ENCODE data around the gene TNS1.

Gene TNS1

DNA sequence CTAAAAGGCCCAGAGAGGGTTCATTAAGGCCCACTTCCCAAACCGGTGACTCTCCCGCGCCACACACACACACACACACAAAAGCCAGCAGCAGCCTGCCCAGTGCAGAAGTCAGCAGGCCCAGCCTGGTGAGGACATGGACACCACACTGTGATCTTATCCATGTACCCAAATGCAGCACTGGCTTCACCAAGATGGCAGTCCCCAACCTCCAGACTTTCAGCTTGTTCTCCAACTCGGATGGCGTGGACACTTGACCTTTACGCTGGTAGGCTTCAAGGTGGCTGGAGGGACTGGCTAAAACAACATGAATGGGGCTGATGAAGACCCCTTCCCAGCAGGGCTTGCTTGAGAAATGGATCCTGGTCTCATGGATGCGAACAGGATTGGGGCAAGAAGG lies 50.4 kb downstream of the TNS1 start:
- Mint-ChIP-seq H3K4me3 (no peak overlapping the region), H3K9me3 (no peaks in the 10 kb centered on the region), H3K27me3 (ENCODE audit: low read depth) (peaks cover 4% of the 10 kb centered on the region), H3K4me1 (ENCODE audit: low read depth) (no peaks in the 10 kb centered on the region), H3K27ac (no peak overlapping the region), H3K36me3 (ENCODE audit: low read depth) (no peaks in the 10 kb centered on the region)
- no peak for DNase-seq (ENCODE audit: low spot score)

DNA sequence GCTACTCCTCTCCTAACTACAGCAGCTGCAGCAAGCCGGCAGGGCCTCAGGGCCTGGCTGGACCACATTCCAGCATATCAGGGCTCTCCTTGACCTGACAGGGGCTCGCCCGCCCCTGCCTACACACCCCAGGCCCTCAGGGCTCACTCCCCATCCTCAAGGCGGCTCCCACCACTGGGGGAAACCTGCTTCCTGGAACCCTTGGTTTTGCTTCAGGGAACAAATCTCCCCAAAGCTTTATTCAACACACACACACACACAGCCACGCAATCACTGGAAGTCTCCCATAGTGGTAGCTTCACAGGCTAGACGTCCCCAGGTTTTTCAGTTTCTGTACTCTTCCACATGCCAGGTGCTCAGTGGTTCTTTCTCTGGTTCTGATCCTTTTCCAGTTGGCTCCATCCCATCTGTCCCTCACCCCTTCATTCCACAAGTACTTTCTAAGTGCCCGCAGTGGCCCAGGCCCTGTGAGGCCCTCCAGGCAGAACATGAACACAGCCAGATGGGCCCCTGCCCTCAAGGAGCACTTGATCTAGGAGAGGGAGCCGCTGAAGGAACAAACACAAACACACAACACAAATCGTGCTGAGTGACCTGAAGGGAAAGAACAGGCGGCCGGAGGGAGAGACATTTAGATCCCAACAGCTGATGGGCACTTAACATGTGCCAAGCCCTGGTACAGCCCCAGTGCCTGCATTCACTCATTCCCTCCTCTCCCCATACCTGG lies 51.1 kb downstream of the TNS1 start:
- no peak for DNase-seq (ENCODE audit: low spot score)
- H3K36me3 Mint-ChIP-seq (ENCODE audit: low read depth): no peaks in the 10 kb centered on the region
- peaks cover 9% of the 10 kb centered on the region for H3K27me3 Mint-ChIP-seq (ENCODE audit: low read depth)
- no peak overlapping the region for H3K4me3 Mint-ChIP-seq
- no peaks in the 10 kb centered on the region for H3K9me3 Mint-ChIP-seq
- H3K4me1 Mint-ChIP-seq (ENCODE audit: low read depth): no peaks in the 10 kb centered on the region
- no peak overlapping the region for H3K27ac Mint-ChIP-seq

DNA sequence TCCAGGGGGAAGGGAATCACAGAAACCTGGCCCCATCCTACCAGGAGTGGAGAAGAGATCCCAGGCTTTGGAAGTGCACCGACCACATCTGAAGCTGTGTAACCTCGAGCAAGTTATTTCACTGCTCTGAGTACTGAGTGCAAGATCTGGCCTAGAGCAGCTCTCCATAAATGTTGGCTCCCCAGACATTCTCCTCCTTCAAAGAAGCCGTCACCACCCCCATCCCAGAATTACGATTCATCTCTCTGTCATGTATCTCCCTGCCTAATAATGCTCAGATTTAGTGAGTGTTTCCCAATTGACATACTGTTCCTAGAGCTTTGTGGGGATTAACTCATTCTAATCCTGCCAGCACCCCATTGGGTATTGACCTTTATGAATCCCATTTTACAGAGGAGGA lies 51.7 kb downstream of the TNS1 start:
- H3K4me1 Mint-ChIP-seq (ENCODE audit: low read depth): no peaks in the 10 kb centered on the region
- H3K27me3 Mint-ChIP-seq (ENCODE audit: low read depth): peaks cover 12% of the 10 kb centered on the region
- H3K9me3 Mint-ChIP-seq: no peaks in the 10 kb centered on the region
- H3K4me3 Mint-ChIP-seq: no peak overlapping the region
- no peaks in the 10 kb centered on the region for H3K36me3 Mint-ChIP-seq (ENCODE audit: low read depth)
- no peak for DNase-seq (ENCODE audit: low spot score)
- no peak overlapping the region for H3K27ac Mint-ChIP-seq

DNA sequence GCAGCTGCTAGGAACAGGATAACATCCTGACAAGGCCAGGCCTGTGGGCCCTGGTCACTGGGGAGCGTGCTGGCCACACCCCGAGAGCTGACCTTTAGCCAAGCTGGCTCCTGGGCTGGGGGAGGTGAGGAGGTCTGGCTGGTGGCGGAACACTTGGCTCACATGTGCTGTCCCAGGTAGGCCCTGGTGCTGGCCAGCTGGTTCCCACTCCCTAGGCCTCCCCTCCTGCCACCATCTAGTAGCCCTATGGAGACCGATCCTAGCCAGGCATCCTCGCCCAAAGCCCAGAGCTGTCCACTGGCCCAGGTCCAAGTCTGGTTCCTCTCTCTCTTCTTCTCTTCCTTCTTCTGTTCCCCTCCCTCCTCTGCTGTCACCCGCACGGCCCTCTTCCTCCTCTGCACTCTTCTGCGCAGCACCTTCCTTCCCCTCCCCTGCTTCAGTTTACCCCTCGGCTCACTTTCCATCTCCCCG lies 52.4 kb downstream of the TNS1 start:
- DNase-seq (ENCODE audit: low spot score): no peak
- Mint-ChIP-seq H3K27me3 (ENCODE audit: low read depth) (peaks cover 14% of the 10 kb centered on the region), H3K4me3 (no peak overlapping the region), H3K9me3 (no peaks in the 10 kb centered on the region), H3K4me1 (ENCODE audit: low read depth) (no peaks in the 10 kb centered on the region), H3K27ac (no peak overlapping the region), H3K36me3 (ENCODE audit: low read depth) (no peaks in the 10 kb centered on the region)

DNA sequence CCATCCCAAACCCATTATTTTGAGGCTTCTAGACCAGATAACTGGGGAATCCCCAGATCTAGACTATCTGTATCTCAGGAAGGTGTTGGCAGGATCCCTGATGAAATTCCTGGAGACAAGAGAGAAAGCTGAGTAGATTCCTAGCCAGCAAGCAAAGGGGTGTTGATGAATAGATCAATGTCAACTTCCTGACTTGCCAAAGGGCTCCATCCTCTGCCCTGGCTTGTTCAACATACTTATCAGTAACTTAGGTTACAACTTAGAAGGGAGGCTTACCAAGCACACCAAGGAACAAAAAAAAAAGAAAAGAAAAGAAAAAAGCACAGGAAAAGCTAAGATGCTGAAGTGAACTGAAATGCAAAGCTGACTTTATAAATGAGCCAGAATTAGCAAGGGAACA lies 53.3 kb downstream of the TNS1 start:
- no peak overlapping the region for H3K4me3 Mint-ChIP-seq
- H3K4me1 Mint-ChIP-seq (ENCODE audit: low read depth): no peaks in the 10 kb centered on the region
- H3K36me3 Mint-ChIP-seq (ENCODE audit: low read depth): no peaks in the 10 kb centered on the region
- DNase-seq (ENCODE audit: low spot score): no peak
- H3K9me3 Mint-ChIP-seq: no peaks in the 10 kb centered on the region
- H3K27me3 Mint-ChIP-seq (ENCODE audit: low read depth): peaks cover 22% of the 10 kb centered on the region
- no peak overlapping the region for H3K27ac Mint-ChIP-seq

DNA sequence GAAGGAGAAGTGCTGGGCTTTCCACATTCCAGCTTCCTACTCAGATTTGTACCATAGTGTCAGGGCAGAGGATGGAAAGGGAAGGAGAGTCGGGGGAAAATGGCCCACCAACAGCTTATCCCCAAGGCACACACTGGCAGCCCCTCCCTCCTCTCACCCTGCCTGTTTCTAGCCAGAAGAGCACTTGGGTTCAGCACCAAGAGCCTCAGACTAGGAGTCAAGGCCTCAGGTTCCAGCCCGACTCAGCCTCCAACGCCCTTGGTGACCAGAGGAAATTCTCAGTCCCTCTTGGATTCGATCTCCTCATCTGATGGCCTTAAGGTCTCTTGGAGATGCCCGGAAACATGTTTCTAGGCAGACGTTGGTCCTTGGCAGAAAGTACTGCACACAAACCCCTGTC lies 53.9 kb downstream of the TNS1 start:
- H3K27me3 Mint-ChIP-seq (ENCODE audit: low read depth): peaks cover 24% of the 10 kb centered on the region
- DNase-seq (ENCODE audit: low spot score): no peak
- H3K27ac Mint-ChIP-seq: no peak overlapping the region
- no peaks in the 10 kb centered on the region for H3K4me1 Mint-ChIP-seq (ENCODE audit: low read depth)
- no peak overlapping the region for H3K4me3 Mint-ChIP-seq
- no peaks in the 10 kb centered on the region for H3K9me3 Mint-ChIP-seq
- H3K36me3 Mint-ChIP-seq (ENCODE audit: low read depth): no peaks in the 10 kb centered on the region

DNA sequence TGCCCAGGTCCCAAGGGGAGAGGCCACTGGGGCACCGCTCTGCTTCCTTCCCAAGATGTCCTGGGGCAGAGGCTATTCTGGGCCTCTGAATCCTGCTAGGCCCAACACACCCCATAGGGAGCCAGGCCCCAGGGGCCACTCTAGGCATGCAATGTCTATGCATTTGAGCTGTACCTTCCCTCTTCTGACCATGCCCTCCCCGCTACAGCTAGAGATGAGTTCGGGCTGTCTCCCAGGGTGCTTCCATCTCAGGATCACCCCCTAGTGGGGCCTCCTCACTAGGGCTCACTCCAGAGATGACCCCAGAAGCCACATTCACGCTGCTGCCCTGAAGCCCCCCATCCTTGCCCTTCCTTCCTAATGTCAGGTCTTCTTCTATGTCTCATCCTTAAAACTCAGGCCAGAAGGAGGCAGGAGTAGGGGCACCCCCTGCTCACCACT lies 54.4 kb downstream of the TNS1 start:
- H3K27ac Mint-ChIP-seq: no peak overlapping the region
- H3K4me1 Mint-ChIP-seq (ENCODE audit: low read depth): no peaks in the 10 kb centered on the region
- no peaks in the 10 kb centered on the region for H3K36me3 Mint-ChIP-seq (ENCODE audit: low read depth)
- H3K27me3 Mint-ChIP-seq (ENCODE audit: low read depth): peaks cover 28% of the 10 kb centered on the region
- no peaks in the 10 kb centered on the region for H3K9me3 Mint-ChIP-seq
- no peak overlapping the region for H3K4me3 Mint-ChIP-seq
- DNase-seq (ENCODE audit: low spot score): no peak

DNA sequence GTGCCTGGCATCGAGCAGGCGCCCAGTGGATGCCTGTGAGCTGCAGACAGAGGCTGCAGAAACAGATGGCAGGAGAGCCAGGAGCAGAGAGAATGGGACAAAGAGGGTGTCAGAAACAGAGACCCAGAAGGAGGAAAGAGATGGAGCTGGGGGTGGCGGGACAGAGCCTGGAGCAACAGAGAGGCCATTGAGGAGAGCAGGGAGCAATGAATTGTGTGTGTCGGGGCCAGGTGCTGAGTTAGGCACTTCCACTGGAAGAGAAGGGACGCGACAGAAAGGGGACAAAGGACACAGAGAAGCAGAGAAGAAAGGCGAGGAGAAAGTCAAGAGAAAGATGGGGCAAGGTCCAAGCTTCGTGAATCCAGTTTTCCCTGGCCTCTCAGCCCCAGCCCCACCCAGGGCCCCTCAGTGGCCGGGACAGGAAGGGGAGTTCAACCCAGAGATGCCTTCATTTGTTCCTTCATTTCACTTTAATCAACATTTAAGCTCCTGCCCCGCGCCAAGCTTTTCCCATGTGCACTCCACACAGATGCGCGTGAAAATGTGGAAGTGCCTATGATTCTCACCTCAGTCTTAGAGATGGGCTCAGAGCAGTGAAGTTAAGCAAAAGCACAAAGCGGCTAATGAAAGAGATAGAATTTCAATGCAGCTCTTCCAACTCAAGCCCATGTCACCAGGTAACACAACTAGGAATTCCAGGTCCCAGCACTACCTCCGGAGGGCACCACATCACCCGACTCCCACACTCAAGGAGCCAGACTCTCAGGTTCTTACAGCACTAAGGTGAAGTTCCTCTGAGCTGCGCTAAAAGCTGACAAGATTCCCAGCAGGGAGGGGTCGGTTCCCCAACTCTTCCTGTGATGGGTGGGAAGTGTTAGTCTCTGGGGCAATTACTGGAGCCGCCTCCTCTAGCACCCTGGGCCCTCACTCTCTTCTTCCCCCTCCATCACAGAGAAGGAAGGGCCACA lies 55.1 kb downstream of the TNS1 start:
- H3K36me3 Mint-ChIP-seq (ENCODE audit: low read depth): no peaks in the 10 kb centered on the region

DNA sequence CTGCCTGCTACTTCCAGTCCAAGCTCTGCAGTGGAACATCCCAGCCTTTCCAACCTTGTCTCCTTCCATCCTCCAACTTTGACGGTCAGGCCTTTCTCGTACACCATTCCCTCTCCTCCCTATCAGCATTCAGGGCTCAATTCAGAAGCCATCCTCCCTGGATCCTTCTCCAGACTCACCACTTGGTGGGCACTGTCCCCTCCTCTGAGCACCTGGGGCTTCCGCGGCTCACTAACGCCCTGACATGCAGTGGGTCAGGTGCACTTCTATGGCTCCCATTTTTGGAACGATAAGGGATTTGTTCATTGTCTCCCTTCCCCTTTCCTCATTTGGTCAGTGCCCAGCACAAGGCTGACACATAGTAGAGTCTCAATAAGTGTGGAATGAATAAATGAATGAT lies 56.7 kb downstream of the TNS1 start:
- Mint-ChIP-seq H3K4me3 (no peak overlapping the region), H3K9me3 (no peaks in the 10 kb centered on the region), H3K27ac (no peak overlapping the region), H3K27me3 (ENCODE audit: low read depth) (peaks cover 28% of the 10 kb centered on the region), H3K36me3 (ENCODE audit: low read depth) (no peaks in the 10 kb centered on the region), H3K4me1 (ENCODE audit: low read depth) (no peaks in the 10 kb centered on the region)
- no peak for DNase-seq (ENCODE audit: low spot score)

More for the DNA sequence above, 55.1 kb downstream of the TNS1 start:
- DNase-seq (ENCODE audit: low spot score): no peak
- H3K27ac Mint-ChIP-seq: no peak overlapping the region
- H3K4me3 Mint-ChIP-seq: no peak overlapping the region
- peaks cover 32% of the 10 kb centered on the region for H3K27me3 Mint-ChIP-seq (ENCODE audit: low read depth)
- H3K4me1 Mint-ChIP-seq (ENCODE audit: low read depth): no peaks in the 10 kb centered on the region
- no peaks in the 10 kb centered on the region for H3K9me3 Mint-ChIP-seq

DNA sequence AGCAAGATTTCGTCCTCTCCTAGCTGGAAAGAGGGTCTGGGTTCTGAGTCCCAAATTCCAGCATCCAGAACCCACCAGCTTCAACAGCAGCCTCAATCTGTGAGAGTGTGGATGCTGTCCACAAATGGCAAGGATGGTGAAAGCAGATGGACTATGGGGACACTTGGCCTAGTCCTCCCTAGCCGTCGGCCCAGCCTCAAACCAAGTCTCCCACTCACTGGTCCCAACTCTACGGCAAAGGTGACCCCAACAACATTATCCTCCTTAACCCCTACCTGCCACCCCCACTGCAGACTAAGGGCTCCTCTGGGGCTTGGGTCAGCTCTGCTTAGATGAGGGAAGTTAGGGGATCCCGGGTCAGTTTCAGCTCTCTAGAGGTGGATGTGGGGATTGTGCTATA lies 57.3 kb downstream of the TNS1 start:
- Mint-ChIP-seq H3K27me3 (ENCODE audit: low read depth) (peaks cover 28% of the 10 kb centered on the region), H3K27ac (no peak overlapping the region), H3K9me3 (no peaks in the 10 kb centered on the region), H3K4me3 (no peak overlapping the region), H3K4me1 (ENCODE audit: low read depth) (no peaks in the 10 kb centered on the region), H3K36me3 (ENCODE audit: low read depth) (no peaks in the 10 kb centered on the region)
- no peak for DNase-seq (ENCODE audit: low spot score)

DNA sequence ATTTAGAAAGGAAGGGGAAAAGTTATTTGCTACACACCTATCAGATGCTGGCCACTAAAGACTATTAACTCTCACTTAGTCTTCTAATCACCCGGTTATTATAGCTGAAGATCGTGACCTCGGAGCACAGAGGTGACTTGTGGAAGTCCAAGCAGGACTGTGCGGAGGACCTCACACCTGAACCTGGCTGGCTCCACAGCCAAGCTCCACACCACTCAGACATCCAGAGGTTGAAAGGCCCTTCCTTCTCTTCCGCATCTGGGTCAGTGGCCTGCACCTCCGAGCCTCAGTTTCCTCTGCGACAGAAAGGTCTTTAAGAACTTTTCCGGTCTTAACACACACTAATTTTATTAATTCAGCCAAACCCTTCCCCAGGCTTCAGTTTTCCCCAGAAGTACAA lies 57.9 kb downstream of the TNS1 start:
- Mint-ChIP-seq H3K4me3 (no peak overlapping the region), H3K4me1 (ENCODE audit: low read depth) (no peaks in the 10 kb centered on the region), H3K27me3 (ENCODE audit: low read depth) (peaks cover 28% of the 10 kb centered on the region), H3K36me3 (ENCODE audit: low read depth) (no peaks in the 10 kb centered on the region), H3K9me3 (no peaks in the 10 kb centered on the region), H3K27ac (no peak overlapping the region)
- no peak for DNase-seq (ENCODE audit: low spot score)

DNA sequence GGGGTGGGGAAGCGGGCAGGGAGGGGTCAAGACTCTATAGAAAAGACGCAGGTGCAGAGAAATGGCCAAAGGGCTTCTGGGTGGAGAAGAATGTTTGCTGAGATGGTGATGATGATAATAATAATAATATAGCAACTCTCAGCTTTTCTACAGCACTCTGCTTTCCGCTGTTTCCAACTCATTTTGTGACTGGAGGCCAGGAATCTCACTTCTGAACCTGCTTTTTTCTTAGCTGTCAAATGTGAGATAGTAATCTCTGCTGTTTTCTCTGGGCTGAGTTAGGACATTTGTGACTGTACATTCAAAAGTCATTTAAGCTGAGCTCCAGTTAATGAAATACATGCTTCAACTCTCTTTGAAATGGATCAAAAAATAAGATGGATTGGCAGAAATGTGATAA lies 58.4 kb downstream of the TNS1 start:
- H3K36me3 Mint-ChIP-seq (ENCODE audit: low read depth): no peaks in the 10 kb centered on the region
- peaks cover 28% of the 10 kb centered on the region for H3K27me3 Mint-ChIP-seq (ENCODE audit: low read depth)
- H3K27ac Mint-ChIP-seq: no peak overlapping the region

DNA sequence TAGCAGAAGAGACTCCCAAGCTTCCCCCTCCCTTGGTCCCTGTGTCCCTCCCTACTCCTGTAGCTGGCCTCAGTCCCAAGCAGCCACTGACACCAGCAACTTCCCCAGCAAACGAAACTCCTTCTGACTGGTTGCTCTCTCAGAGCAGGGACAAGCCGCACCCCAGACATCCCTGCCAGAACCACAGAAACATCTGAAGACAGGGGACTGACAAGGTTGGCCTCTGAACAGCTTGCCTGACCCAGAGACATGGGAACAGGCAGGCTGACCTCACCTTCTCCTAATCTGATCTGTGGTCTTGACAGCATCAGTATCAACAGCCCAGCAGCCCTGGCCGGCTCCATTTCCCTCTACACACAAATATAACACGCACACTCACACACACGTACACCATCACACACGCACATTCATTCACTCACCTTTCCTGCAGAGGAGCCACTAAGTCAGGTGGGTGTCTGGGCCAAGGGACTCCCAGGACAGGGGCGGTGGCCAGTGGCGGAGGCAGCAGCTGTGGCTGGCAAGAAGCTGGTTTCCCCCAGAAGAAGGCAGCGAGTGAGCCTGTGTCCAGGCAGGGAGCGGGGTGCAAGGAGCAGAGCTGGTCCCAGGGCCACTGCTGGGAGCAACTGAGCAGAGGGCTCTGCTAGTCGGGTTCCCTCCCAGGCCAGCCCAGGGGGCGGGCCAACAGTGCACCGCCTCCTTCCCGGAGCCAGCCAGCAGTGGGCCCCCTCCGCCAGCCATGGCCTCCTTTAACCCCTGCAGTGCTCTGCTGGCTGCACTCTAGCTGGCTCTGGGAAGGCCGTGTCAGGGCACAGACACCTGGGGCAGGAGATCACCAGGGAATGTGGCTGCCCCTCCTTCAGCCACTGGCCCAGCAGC lies 59.1 kb downstream of the TNS1 start:
- no peak overlapping the region for H3K4me3 Mint-ChIP-seq
- H3K27ac Mint-ChIP-seq: no peak overlapping the region
- no peaks in the 10 kb centered on the region for H3K4me1 Mint-ChIP-seq (ENCODE audit: low read depth)
- no peaks in the 10 kb centered on the region for H3K36me3 Mint-ChIP-seq (ENCODE audit: low read depth)
- H3K9me3 Mint-ChIP-seq: no peaks in the 10 kb centered on the region
- no peak for DNase-seq (ENCODE audit: low spot score)
- peaks cover 28% of the 10 kb centered on the region for H3K27me3 Mint-ChIP-seq (ENCODE audit: low read depth)

More for the DNA sequence above, 58.4 kb downstream of the TNS1 start:
- Mint-ChIP-seq H3K9me3 (no peaks in the 10 kb centered on the region), H3K4me3 (no peak overlapping the region), H3K4me1 (ENCODE audit: low read depth) (no peaks in the 10 kb centered on the region)
- DNase-seq (ENCODE audit: low spot score): no peak
